Neural cell (in vitro differentiated cells): ENCODE data around the gene CDRT4.
"Not testable (repeated sequence)": the region's sequence is repeated elsewhere in the genome, so short reads cannot be mapped to it uniquely, and the experiment has no call there.

Experiments
- CTCF ChIP-seq: fragments of 450-650 bp; IDR thresholded peaks from 2 replicates; pipeline ENCODE4 v1.5.1; 2014; ENCODE audit warnings: antibody characterized with exemption, mild to moderate bottlenecking, moderate library complexity; ENCODE audit not compliant: poor library complexity, severe bottlenecking
- EP300 ChIP-seq: fragments of 450-650 bp; conservative IDR thresholded peaks from 2 replicates; pipeline ENCODE4 v1.6.1; 2014; ENCODE audit warnings: antibody characterized with exemption, mild to moderate bottlenecking, moderate library complexity; ENCODE audit not compliant: poor library complexity, severe bottlenecking
- EZH2 ChIP-seq: fragments of 200-600, 300-800 bp; shearing (Covaris generic), sonication (generic); IDR thresholded peaks from 2 replicates; pipeline ENCODE4 v1.6.1; 2014; ENCODE audit warnings: antibody characterized with exemption, low read length, borderline replicate concordance, mild to moderate bottlenecking; ENCODE audit not compliant: insufficient read depth, poor library complexity, severe bottlenecking
- MXI1 ChIP-seq: fragments of 450-650 bp; conservative IDR thresholded peaks from 2 replicates; pipeline ENCODE4 v1.6.1; 2014; ENCODE audit warnings: antibody characterized with exemption, mild to moderate bottlenecking; ENCODE audit not compliant: poor library complexity, severe bottlenecking
- POLR2AphosphoS5 ChIP-seq: IDR thresholded peaks from 2 replicates; pipeline ENCODE4 v1.6.1; 2012
- RAD21 ChIP-seq: fragments of 450-650 bp; conservative IDR thresholded peaks from 2 replicates; pipeline ENCODE4 v1.6.1; 2014; ENCODE audit warnings: antibody characterized with exemption, mild to moderate bottlenecking, moderate library complexity
- REST ChIP-seq: IDR thresholded peaks from 2 replicates; pipeline ENCODE4 v1.6.1; 2012; ENCODE audit warnings: borderline replicate concordance
- SMC3 ChIP-seq: fragments of 450-650 bp; conservative IDR thresholded peaks from 2 replicates; pipeline ENCODE4 v1.6.1; 2014; ENCODE audit warnings: antibody characterized with exemption, mild to moderate bottlenecking, moderate library complexity; ENCODE audit not compliant: poor library complexity

- not testable (repeated sequence) for TF ChIP-seq EP300, EZH2, SMC3, REST, CTCF, POLR2AphosphoS5, MXI1, RAD21
Observed at GRCh38 chr17:15439205-15439985, 28.0 kb downstream of the CDRT4 start.
